ENCODE results near the gene EFCAB5. TPM values are rescaled to one million over a fixed set of nuclear protein-coding genes. Genes with fewer than 3 reads are reported as not detected.
"Not testable (repeated sequence)": the region's sequence is repeated elsewhere in the genome, so short reads cannot be mapped to it uniquely, and the experiment has no call there.

EFCAB5 gene
- total RNA-seq, 1 donor from 2014 or later = 0.30 TPM

GRCh38 chr17:30027676-30028075 lies 86.2 kb downstream of the EFCAB5 start:
- DNase-seq (ENCODE audit: low read depth, low spot score) = no peak
- Mint-ChIP-seq H3K36me3 (ENCODE audit: low read depth) (no peaks in the 10 kb centered on the region), H3K27me3 (ENCODE audit: low read depth) (no peaks in the 10 kb centered on the region), H3K9me3 (no peaks in the 10 kb centered on the region), H3K4me1 (no peaks in the 10 kb centered on the region), H3K27ac (ENCODE audit: unreplicated experiment) (peak overlapping the region; percentile 12), H3K4me3 (no peak overlapping the region)
- TF ChIP-seq CTCF (conservative IDR thresholded peaks at IDR 0.05) = no peak

DNA sequence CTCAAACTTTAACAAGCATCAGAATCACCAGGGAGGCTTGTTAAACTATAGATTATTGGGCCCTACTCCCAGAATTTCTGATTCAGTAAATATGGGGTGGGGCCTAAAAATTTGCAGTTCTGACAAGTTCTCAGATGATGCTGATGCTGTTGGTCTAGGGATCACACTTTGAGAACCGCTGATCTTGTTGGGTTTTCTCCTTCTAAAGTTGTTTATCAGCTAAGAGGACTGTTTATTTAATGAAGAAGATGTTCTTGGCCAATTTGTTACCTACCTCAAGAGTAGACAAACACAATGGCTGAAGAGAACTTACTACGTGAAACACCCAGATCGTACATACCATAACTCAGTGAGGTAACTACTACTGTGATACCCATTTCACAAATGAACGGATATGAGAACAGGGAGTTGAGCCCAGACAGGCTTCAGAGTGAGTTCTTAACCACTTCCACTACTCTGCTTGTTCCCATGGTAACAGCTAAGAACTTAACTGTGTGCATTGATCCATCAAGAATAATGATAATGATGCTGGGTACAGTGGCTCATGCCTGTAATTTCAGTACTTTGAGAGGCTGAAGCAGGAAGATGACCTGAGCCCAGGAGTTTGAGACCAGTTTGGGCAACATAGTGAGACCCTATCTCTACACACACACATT lies 89.9 kb downstream of the EFCAB5 start:
- Mint-ChIP-seq H3K4me1 (no peaks in the 10 kb centered on the region), H3K36me3 (ENCODE audit: low read depth) (no peaks in the 10 kb centered on the region), H3K9me3 (no peaks in the 10 kb centered on the region), H3K27me3 (ENCODE audit: low read depth) (no peaks in the 10 kb centered on the region), H3K4me3 (no peak overlapping the region), H3K27ac (ENCODE audit: unreplicated experiment) (no peak overlapping the region)
- no peak for DNase-seq (ENCODE audit: low read depth, low spot score)
- no peak for TF ChIP-seq CTCF (conservative IDR thresholded peaks at IDR 0.05)

GRCh38 chr17:30035369-30035768 lies 93.9 kb downstream of the EFCAB5 start:
- H3K36me3 Mint-ChIP-seq (ENCODE audit: low read depth) = no peaks in the 10 kb centered on the region
- no peaks in the 10 kb centered on the region for H3K27me3 Mint-ChIP-seq (ENCODE audit: low read depth)
- no peak for TF ChIP-seq CTCF (conservative IDR thresholded peaks at IDR 0.05)
- no peaks in the 10 kb centered on the region for H3K4me1 Mint-ChIP-seq
- no peak overlapping the region for H3K27ac Mint-ChIP-seq (ENCODE audit: unreplicated experiment)
- peaks cover 2% of the 10 kb centered on the region for H3K9me3 Mint-ChIP-seq
- no peak for DNase-seq (ENCODE audit: low read depth, low spot score)
- H3K4me3 Mint-ChIP-seq = no peak overlapping the region

DNA sequence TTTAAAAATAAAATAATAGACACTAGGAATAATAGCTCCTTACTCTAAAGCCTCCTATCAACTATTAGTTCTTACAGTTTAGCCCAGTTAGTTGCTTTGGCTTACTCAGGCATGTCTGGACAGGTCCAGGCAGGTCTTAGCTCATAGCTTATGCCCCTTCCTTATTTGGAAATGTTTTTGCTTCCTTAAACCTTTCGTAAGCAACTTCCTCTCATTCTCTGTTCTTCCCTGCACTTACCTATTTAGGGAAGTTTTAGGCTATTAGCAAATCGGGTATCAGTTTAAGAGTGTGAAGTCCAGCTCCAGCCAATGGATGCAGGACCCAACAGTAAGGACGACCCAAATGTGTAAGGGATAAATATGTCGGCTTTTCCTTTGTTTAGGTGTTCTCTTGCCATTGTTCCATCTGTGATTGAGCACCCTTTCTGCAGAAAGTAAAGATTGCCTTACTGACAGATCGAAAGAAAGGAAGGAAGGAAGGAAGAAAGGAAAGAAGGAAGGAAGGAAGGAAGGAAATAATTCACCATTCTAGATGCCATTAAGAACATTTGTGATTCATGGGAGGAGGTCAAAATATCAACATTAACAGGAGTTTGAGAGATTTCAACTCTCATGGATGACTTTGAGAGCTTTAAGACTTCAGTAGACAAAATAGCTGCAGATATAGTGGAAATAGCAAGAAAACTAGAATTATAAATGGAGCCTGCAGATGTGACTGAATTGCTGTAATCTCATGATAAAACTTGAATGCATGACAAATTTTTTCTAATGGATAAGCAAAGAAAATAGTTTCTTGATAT lies 99.5 kb downstream of the EFCAB5 start:
- H3K27ac Mint-ChIP-seq (ENCODE audit: unreplicated experiment); H3K36me3 Mint-ChIP-seq (ENCODE audit: low read depth); H3K9me3 Mint-ChIP-seq; H3K27me3 Mint-ChIP-seq (ENCODE audit: low read depth); H3K4me1 Mint-ChIP-seq; DNase-seq (ENCODE audit: low read depth, low spot score); H3K4me3 Mint-ChIP-seq: not testable (repeated sequence)

- no peak for DNase-seq (ENCODE audit: low read depth, low spot score)
- H3K27ac Mint-ChIP-seq (ENCODE audit: unreplicated experiment) = no peak overlapping the region
- peaks cover 4% of the 10 kb centered on the region for H3K9me3 Mint-ChIP-seq
- H3K4me3 Mint-ChIP-seq = no peak overlapping the region
- H3K36me3 Mint-ChIP-seq (ENCODE audit: low read depth) = no peaks in the 10 kb centered on the region
- no peak for TF ChIP-seq CTCF (conservative IDR thresholded peaks at IDR 0.05)
- no peaks in the 10 kb centered on the region for H3K4me1 Mint-ChIP-seq
- peaks cover 3% of the 10 kb centered on the region for H3K27me3 Mint-ChIP-seq (ENCODE audit: low read depth)
These were observed 100.1 kb downstream of the EFCAB5 start for GRCh38 chr17:30041551-30041950.

GRCh38 chr17:30062372-30062771 lies 120.9 kb downstream of the EFCAB5 start:
- H3K27ac Mint-ChIP-seq (ENCODE audit: unreplicated experiment) = no peak overlapping the region
- no peak overlapping the region for H3K4me3 Mint-ChIP-seq
- H3K4me1 Mint-ChIP-seq = no peaks in the 10 kb centered on the region
- DNase-seq (ENCODE audit: low read depth, low spot score) = no peak
- no peak for TF ChIP-seq CTCF (conservative IDR thresholded peaks at IDR 0.05)
- peaks cover 22% of the 10 kb centered on the region for H3K9me3 Mint-ChIP-seq
- H3K36me3 Mint-ChIP-seq (ENCODE audit: low read depth) = peaks cover 15% of the 10 kb centered on the region
- H3K27me3 Mint-ChIP-seq (ENCODE audit: low read depth) = peaks cover 8% of the 10 kb centered on the region
